Pancreas (tissue), 10 donors: ENCODE measurements around the gene RASGRP3. TPM values are rescaled to one million over a fixed set of nuclear protein-coding genes. Genes with fewer than 3 reads are reported as not detected.

Source experiments
- ATAC-seq, 4 donors: fragments of 200-7000 bp; cut with Tn5 transposase; one replicate each; pipeline versions ENCODE4 v1.8.0 to v1.9.1; 2020; ENCODE audit warnings: mild to moderate bottlenecking in 4 of 4, moderate library complexity in 4 of 4
- DNase-seq, 6 donors: peaks; one replicate each; pipeline ENCODE4 v3.0.0-alpha.2; 2020
- FAIRE-seq: peaks from 2 replicates; lab custom pipeline; 2012; peaks lifted over from hg19 to GRCh38; lab: Jason Lieb, UNC
- H3K27ac ChIP-seq, 4 donors: fragments of 200-600 bp; sonication (generic); 1 replicate in 3 of 4; 2 replicates in 1 of 4; pipeline versions ENCODE4 v1.5.0 to v1.8.0; 2020
- H3K27me3 ChIP-seq, 4 donors: fragments of 200-600 bp; one replicate each; pipeline ENCODE4 v1.8.0; 2021
- H3K36me3 ChIP-seq, 3 donors: fragments of 200-600 bp; sonication (generic) in 1 of 3; one replicate each; pipeline versions ENCODE4 v1.5.0 to v1.8.0; 2020 to 2021
- H3K4me1 ChIP-seq, 3 donors: fragments of 200-600 bp; one replicate each; pipeline ENCODE4 v1.8.0; 2021
- H3K4me3 ChIP-seq, 4 donors: fragments of 200-600 bp; sonication (generic) in 2 of 4; one replicate each; pipeline versions ENCODE4 v1.5.0 to v1.8.0; 2020 to 2021
- H3K9me3 ChIP-seq, 4 donors: fragments of 200-600 bp; one replicate each; pipeline ENCODE4 v1.8.0; 2021
- WGBS, 2 donors: extraction: QIAGEN DNeasy Blood & Tissue Kit; methylation state at CpG; one replicate each; pipeline ENCODE4 v1.1.7; 2013; 5-methylcytosine and 5-hydroxymethylcytosine counted together
- intact Hi-C, 3 donors: fragments of 100-400 bp; cut with DNase I; formaldehyde crosslinking; loops; one replicate each; pipeline versions ENCODE4 v1.11.1 to v1.14.2; 2022
- polyA plus RNA-seq, 2 donors: library from polyadenylated mRNA; stranded (reverse); fragments of 200-250 nt; gene quantifications; one replicate each; pipeline ENCODE4 v1.2.3, GENCODE V29; 2013
- total RNA-seq, 6 donors: library from RNA; stranded (reverse); fragmentation: NEBNext Ultra II Directional in 4 of 6; extraction: Animal tissue kit (Norgen Biotek cat#: 25700) in 4 of 6; gene quantifications; one replicate each; pipeline versions ENCODE4 v1.2.1 to v1.2.4, GENCODE V29; 2021 to 2023
- TF ChIP-seq, protein P1 (sequence below), 4 donors: fragments of 200-600 bp; sonication (generic) in 3 of 4; IDR thresholded peaks; one replicate each; pipeline versions ENCODE4 v1.5.0 to v1.8.0; 2021; ENCODE audit warnings: antibody characterized with exemption in 4 of 4
- donor health status: healthy with polysubstance abuse.
- donor health status: DM: no; HTN: no; CAD: no; lungs with moderate emphysema.
- donor health status: DM: no; HTN: no; CAD: no.
- donor health status: control.
- donor health status: control.
- donor health status: Bipolar disorder and iron deficiency.
- donor health status: DM: yes; HTN: yes; CAD: no.
- donor health status: DM: no; HTN: no; CAD: no.
- donor health status: DM: no; HTN: no; CAD: no.
- donor health status: DM: yes; HTN: yes; CAD: no.

Gene RASGRP3
- total and polyA plus RNA-seq, 8 donors = 0.92 to 14.9 (median 3.0) TPM

DNA sequence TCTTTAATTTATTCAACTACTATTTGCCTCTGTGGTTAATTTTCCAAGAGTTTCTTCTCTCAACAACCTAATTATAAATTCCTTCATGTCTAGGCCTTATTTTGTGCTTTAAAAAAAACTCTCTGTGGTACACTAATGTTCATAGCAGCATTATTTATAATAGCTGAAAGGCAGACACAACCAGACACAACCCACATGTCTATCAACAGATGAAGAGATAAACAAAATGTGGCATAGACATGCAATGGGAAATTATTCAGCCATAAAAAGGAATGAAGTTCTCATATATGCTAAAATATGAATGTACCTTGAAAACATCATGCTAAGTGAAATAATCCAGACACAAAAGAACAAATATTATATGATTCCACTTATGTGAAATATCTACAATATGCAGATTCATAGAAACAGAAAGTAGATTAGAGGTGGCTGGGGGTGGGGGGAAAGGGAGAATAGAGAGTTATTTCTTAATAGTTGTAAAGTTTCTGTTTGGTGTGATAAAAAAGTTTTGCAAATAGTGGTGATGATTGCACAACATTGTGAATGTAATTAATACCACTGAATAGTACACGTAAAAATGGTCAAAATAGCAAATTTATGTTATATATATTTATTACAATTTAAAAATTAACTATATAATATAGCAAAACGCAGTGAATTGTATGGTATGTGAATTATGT is 28.1 kb upstream of the RASGRP3 start:
- TF ChIP-seq, protein P1, sequence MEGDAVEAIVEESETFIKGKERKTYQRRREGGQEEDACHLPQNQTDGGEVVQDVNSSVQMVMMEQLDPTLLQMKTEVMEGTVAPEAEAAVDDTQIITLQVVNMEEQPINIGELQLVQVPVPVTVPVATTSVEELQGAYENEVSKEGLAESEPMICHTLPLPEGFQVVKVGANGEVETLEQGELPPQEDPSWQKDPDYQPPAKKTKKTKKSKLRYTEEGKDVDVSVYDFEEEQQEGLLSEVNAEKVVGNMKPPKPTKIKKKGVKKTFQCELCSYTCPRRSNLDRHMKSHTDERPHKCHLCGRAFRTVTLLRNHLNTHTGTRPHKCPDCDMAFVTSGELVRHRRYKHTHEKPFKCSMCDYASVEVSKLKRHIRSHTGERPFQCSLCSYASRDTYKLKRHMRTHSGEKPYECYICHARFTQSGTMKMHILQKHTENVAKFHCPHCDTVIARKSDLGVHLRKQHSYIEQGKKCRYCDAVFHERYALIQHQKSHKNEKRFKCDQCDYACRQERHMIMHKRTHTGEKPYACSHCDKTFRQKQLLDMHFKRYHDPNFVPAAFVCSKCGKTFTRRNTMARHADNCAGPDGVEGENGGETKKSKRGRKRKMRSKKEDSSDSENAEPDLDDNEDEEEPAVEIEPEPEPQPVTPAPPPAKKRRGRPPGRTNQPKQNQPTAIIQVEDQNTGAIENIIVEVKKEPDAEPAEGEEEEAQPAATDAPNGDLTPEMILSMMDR (IDR thresholded peaks at IDR 0.05) = no peak
- H3K4me3 ChIP-seq = no peak overlapping the region
- intact Hi-C loops = no loop called here
- ATAC-seq (no peak), DNase-seq (no peak), FAIRE-seq (no peak)
- WGBS, 2 donors = 67 to 75% methylated on average over 2 of the region's 2 CpGs
- no peaks in the 10 kb centered on the region for H3K4me1 ChIP-seq
- no peaks in the 10 kb centered on the region for H3K36me3 ChIP-seq
- no peaks in the 10 kb centered on the region for H3K27me3 ChIP-seq
- no peaks in the 10 kb centered on the region for H3K9me3 ChIP-seq
- no peak overlapping the region for H3K27ac ChIP-seq

DNA sequence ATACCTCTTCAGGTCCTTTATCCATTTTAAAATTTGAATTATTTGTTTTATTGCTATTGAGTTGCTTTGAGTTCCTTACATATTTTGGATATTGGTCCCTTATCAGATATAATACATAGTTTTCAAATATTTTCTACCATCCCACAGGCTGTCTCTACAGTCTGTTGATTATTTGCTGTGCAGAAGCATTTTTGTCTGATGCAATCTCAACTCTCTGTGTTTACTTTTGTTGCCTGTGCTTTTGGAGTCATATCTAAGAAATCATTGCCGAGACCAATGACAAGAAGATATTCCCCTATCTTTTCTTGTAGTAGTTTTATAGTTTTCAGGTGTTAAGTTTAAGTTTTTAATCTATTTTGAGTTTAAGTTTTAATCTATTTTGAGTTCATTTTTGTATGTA is 25.2 kb upstream of the RASGRP3 start:
- no peaks in the 10 kb centered on the region for H3K9me3 ChIP-seq
- H3K27me3 ChIP-seq = no peaks in the 10 kb centered on the region
- ATAC-seq = no peak
- H3K4me1 ChIP-seq = no peaks in the 10 kb centered on the region
- H3K36me3 ChIP-seq = no peaks in the 10 kb centered on the region
- WGBS, 2 donors = 0 to 43% methylated on average over 1 of the region's 1 CpG
- intact Hi-C loops = no loop called here
- H3K27ac ChIP-seq = no peak overlapping the region
- H3K4me3 ChIP-seq = no peak overlapping the region
- no peak for DNase-seq
- TF ChIP-seq, protein P1 (IDR thresholded peaks at IDR 0.05) = no peak
- FAIRE-seq = no peak

DNA sequence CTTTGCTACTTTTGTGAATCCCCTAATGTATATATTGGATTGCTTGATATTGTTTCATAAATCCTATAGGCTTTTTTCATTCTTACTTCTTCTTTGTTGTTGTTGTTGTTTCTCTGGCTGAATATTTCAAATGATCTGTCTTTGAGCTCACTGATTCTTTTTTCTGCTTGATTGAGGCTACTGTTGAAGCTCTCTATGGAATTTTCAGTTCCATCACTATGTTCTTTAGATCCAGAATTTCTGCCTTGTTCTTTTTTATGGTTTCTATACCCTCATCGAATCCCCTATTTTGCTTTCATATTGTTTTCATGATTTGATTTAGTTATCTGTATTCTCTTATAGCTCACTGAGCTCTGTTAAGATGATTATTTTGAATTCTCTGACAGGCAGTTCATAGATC is 24.6 kb upstream of the RASGRP3 start:
- Histone ChIP-seq H3K4me1 (no peaks in the 10 kb centered on the region), H3K27ac (no peak overlapping the region), H3K27me3 (no peaks in the 10 kb centered on the region), H3K36me3 (no peaks in the 10 kb centered on the region), H3K9me3 (no peaks in the 10 kb centered on the region), H3K4me3 (no peak overlapping the region)
- intact Hi-C loops = no loop called here
- ATAC-seq (no peak), FAIRE-seq (no peak), DNase-seq (no peak)
- TF ChIP-seq, protein P1 (IDR thresholded peaks at IDR 0.05) = no peak
- 73 to 92% methylated on average over 1 of the region's 1 CpG for WGBS, 2 donors

DNA sequence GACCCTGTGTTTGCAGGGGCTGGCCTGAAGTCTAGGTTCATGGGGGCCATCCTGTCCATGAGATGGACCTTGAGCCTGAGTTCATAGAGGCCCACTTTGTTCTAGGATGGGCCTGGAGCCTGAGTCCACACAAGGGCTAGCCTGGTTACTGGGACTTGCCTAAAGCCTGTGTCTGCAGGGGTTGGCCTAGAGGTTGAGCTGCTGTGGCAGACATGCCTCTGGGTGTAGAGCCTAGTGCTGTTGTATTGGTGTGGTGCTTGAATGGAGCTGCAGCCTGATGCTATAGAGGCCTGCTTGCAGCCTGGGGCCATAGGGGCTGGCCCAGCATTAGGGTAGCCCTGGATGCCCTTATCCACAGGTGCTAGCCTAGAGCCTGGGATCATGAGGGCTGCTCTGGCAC is 23.9 kb upstream of the RASGRP3 start:
- ATAC-seq (no peak), FAIRE-seq (no peak), DNase-seq (no peak)
- Histone ChIP-seq H3K9me3 (no peaks in the 10 kb centered on the region), H3K27me3 (no peaks in the 10 kb centered on the region), H3K27ac (no peak overlapping the region), H3K4me3 (no peak overlapping the region), H3K4me1 (peaks cover 0 to 5% (median 2%) of the 10 kb centered on the region in 3 donors), H3K36me3 (no peaks in the 10 kb centered on the region)
- intact Hi-C loops = no loop called here
- TF ChIP-seq, protein P1 (IDR thresholded peaks at IDR 0.05) = no peak

DNA sequence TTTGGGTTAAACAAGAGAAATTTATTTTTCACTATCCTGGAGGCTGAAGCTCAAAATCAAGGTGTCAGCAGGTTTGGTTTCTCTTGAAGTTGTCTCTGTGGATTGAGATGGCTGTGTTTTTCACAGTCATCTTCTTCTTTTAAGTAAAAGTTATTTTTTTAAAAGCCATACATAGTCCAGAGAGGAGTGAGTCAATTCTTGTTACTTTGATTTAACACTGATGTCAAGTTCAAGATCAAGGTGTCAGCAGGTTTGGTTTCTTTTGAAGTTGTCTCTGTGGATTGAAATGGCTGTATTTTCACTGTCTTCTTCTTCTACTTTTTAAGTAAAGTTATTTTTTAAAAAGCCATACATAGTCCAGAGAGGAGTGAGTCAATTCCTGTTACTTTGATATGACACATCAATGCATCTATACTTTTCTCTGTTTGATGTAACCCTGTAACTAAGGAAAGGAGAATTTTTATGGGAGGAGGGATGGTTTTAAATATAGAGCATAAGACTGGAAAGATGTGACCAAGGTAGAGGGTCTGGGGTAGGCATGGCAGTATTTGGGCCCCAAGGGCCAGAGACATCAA is 22.5 kb upstream of the RASGRP3 start:
- no peak for ATAC-seq
- FAIRE-seq = no peak
- TF ChIP-seq, protein P1 (IDR thresholded peaks at IDR 0.05) = no peak
- intact Hi-C loops = no loop called here
- H3K36me3 ChIP-seq = no peaks in the 10 kb centered on the region
- H3K4me1 ChIP-seq = peaks cover 0 to 13% (median 11%) of the 10 kb centered on the region in 3 donors
- no peak overlapping the region for H3K4me3 ChIP-seq
- H3K27me3 ChIP-seq = no peaks in the 10 kb centered on the region
- no peaks in the 10 kb centered on the region for H3K9me3 ChIP-seq
- H3K27ac ChIP-seq = no peak overlapping the region
- no peak for DNase-seq
